ENCODE data around the gene SIGLEC7. TPM values are rescaled to one million over a fixed set of nuclear protein-coding genes. Genes with fewer than 3 reads are reported as not detected.

SIGLEC7 gene
- total RNA-seq, 1 donor from 2014 or later: not detected

GRCh38 chr19:51195316-51195586 is 53.1 kb downstream of the SIGLEC7 start:
- H3K79me2 ChIP-seq (ENCODE audit: low read depth): no peaks in the 10 kb centered on the region
- Mint-ChIP-seq H3K36me3 (no peaks in the 10 kb centered on the region), H3K27me3 (ENCODE audit: insufficient read depth, low read depth) (peaks cover 1% of the 10 kb centered on the region), H3K4me1 (no peaks in the 10 kb centered on the region), H3K4me3 (no peak overlapping the region), H3K9me3 (no peaks in the 10 kb centered on the region), H3K27ac (no peak overlapping the region)
- no peak for DNase-seq (ENCODE audit: low spot score)
- no peak overlapping the region for H3K4me2 ChIP-seq
- TF ChIP-seq EZH2 (IDR thresholded peaks at IDR 0.05) (no peak), EZH2phosphoT487 (IDR thresholded peaks at IDR 0.05) (no peak), CTCF (IDR thresholded peaks at IDR 0.05) (no peak)
- H3K27ac ChIP-seq: no peak overlapping the region
- no peak overlapping the region for H3K4me3 ChIP-seq
- H4K20me1 ChIP-seq (ENCODE audit: low read depth): no peaks in the 10 kb centered on the region
- H3K36me3 ChIP-seq: no peaks in the 10 kb centered on the region
- H3F3A ChIP-seq (ENCODE audit: low read depth): no peaks in the 10 kb centered on the region
- H3K4me1 ChIP-seq: no peaks in the 10 kb centered on the region
- no peaks in the 10 kb centered on the region for H3K9me3 ChIP-seq (ENCODE audit: low read depth)
- H3K9ac ChIP-seq: no peak overlapping the region
- H2AFZ ChIP-seq (replicated peaks): no peak overlapping the region
- no peaks in the 10 kb centered on the region for H3K27me3 ChIP-seq

DNA sequence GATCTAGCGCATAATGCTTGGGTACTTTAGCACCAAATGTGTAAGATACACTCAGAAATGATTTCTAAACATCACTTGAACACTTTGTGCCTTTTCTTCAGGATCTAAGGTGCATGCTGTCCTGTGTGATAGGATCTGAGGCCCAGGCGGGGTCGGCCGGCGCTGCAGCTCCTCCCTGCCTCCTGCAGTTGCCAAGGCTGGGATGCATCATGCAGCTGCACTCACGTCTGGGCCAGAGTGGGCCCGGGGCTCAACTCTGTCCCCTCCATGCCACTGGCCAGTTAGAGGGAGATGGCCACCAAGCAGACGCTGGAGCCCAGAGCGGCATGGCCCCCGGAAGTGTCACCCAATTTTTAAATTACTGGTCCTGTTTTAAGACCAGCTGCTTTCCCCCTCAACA is 53.5 kb downstream of the SIGLEC7 start:
- DNase-seq (ENCODE audit: low spot score): no peak
- Histone ChIP-seq H3K27ac (no peak overlapping the region), H3K36me3 (no peaks in the 10 kb centered on the region), H2AFZ (replicated peaks) (no peak overlapping the region), H3K4me1 (no peaks in the 10 kb centered on the region), H3K79me2 (ENCODE audit: low read depth) (no peaks in the 10 kb centered on the region), H4K20me1 (ENCODE audit: low read depth) (no peaks in the 10 kb centered on the region), H3K4me2 (no peak overlapping the region), H3F3A (ENCODE audit: low read depth) (no peaks in the 10 kb centered on the region), H3K9me3 (ENCODE audit: low read depth) (no peaks in the 10 kb centered on the region), H3K9ac (no peak overlapping the region), H3K4me3 (no peak overlapping the region), H3K27me3 (no peaks in the 10 kb centered on the region)
- Mint-ChIP-seq H3K4me1 (no peaks in the 10 kb centered on the region), H3K27me3 (ENCODE audit: insufficient read depth, low read depth) (peaks cover 5% of the 10 kb centered on the region), H3K36me3 (no peaks in the 10 kb centered on the region), H3K27ac (no peak overlapping the region), H3K9me3 (no peaks in the 10 kb centered on the region), H3K4me3 (no peak overlapping the region)
- TF ChIP-seq EZH2phosphoT487 (IDR thresholded peaks at IDR 0.05) (no peak), CTCF (IDR thresholded peaks at IDR 0.05) (no peak), EZH2 (IDR thresholded peaks at IDR 0.05) (no peak)

DNA sequence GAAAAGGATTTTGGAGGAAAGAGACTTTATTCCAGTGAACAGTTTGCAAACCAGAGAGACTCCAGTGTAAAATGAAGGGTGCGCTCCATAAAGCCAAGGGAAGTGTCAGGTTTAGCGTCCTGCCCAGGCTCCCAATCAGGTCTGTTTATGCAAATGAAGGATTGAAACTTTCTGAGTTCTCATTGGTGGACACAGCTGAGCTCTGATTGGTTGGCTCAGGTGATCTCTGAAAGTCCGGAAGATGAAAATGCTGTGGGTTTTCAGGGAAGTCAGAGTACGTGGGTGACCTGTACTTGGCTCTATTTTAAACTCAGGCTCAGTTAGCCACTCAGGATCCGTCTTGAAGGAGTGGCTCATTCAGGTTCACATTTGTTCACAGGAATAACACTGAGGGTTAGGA is 54.1 kb downstream of the SIGLEC7 start:
- no peaks in the 10 kb centered on the region for H3K9me3 Mint-ChIP-seq
- no peak overlapping the region for H3K27ac Mint-ChIP-seq
- no peaks in the 10 kb centered on the region for H3K4me1 ChIP-seq
- H3K79me2 ChIP-seq (ENCODE audit: low read depth): no peaks in the 10 kb centered on the region
- no peak overlapping the region for H3K9ac ChIP-seq
- H3K27ac ChIP-seq: no peak overlapping the region
- no peaks in the 10 kb centered on the region for H3K36me3 ChIP-seq
- DNase-seq (ENCODE audit: low spot score): no peak
- no peak overlapping the region for H3K4me3 ChIP-seq
- H3K27me3 Mint-ChIP-seq (ENCODE audit: insufficient read depth, low read depth): peaks cover 6% of the 10 kb centered on the region
- no peaks in the 10 kb centered on the region for H3K36me3 Mint-ChIP-seq
- no peak overlapping the region for H3K4me3 Mint-ChIP-seq
- H4K20me1 ChIP-seq (ENCODE audit: low read depth): no peaks in the 10 kb centered on the region
- no peaks in the 10 kb centered on the region for H3K4me1 Mint-ChIP-seq
- no peaks in the 10 kb centered on the region for H3K27me3 ChIP-seq
- no peak overlapping the region for H3K4me2 ChIP-seq
- H2AFZ ChIP-seq (replicated peaks): no peak overlapping the region
- H3F3A ChIP-seq (ENCODE audit: low read depth): no peaks in the 10 kb centered on the region
- TF ChIP-seq EZH2phosphoT487 (IDR thresholded peaks at IDR 0.05) (no peak), EZH2 (IDR thresholded peaks at IDR 0.05) (no peak), CTCF (IDR thresholded peaks at IDR 0.05) (no peak)
- H3K9me3 ChIP-seq (ENCODE audit: low read depth): no peaks in the 10 kb centered on the region

DNA sequence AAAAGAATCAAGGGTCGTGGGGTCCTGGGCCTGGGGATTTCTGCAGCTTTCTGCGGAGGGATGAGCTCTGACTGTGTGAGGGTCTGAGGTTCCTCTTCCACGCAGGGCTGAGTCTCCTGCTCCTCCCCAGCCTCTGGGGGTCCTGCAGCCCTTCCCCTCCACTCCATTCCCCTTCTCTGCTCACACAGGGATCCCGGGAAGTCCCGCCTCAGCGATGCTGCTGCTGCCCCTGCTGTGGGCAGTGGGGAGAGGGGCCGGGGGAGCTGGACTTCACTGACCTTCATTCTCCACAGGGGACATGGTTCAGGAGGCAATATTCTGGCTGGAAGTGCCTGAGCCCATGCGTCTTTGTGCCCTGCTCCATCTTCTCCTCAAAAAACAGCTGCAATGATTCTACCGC is 56.5 kb downstream of the SIGLEC7 start:
- no peak overlapping the region for H3K27ac ChIP-seq
- H3K9me3 ChIP-seq (ENCODE audit: low read depth): no peaks in the 10 kb centered on the region
- H3K27me3 ChIP-seq: no peaks in the 10 kb centered on the region
- H3F3A ChIP-seq (ENCODE audit: low read depth): no peaks in the 10 kb centered on the region
- no peak overlapping the region for H2AFZ ChIP-seq (replicated peaks)
- no peaks in the 10 kb centered on the region for H3K4me1 ChIP-seq
- no peak for DNase-seq (ENCODE audit: low spot score)
- H3K9ac ChIP-seq: no peak overlapping the region
- no peaks in the 10 kb centered on the region for H3K4me1 Mint-ChIP-seq
- H3K27me3 Mint-ChIP-seq (ENCODE audit: insufficient read depth, low read depth): peaks cover 6% of the 10 kb centered on the region
- TF ChIP-seq EZH2phosphoT487 (IDR thresholded peaks at IDR 0.05) (no peak), EZH2 (IDR thresholded peaks at IDR 0.05) (no peak), CTCF (IDR thresholded peaks at IDR 0.05) (no peak)
- H3K4me3 ChIP-seq: no peak overlapping the region
- no peaks in the 10 kb centered on the region for H3K36me3 Mint-ChIP-seq
- no peaks in the 10 kb centered on the region for H3K9me3 Mint-ChIP-seq
- no peaks in the 10 kb centered on the region for H3K36me3 ChIP-seq
- no peaks in the 10 kb centered on the region for H4K20me1 ChIP-seq (ENCODE audit: low read depth)
- H3K4me3 Mint-ChIP-seq: no peak overlapping the region
- H3K4me2 ChIP-seq: no peak overlapping the region
- H3K27ac Mint-ChIP-seq: no peak overlapping the region
- H3K79me2 ChIP-seq (ENCODE audit: low read depth): no peaks in the 10 kb centered on the region
